Measurements from ENCODE around the gene ALDOB.

ALDOB gene

DNA sequence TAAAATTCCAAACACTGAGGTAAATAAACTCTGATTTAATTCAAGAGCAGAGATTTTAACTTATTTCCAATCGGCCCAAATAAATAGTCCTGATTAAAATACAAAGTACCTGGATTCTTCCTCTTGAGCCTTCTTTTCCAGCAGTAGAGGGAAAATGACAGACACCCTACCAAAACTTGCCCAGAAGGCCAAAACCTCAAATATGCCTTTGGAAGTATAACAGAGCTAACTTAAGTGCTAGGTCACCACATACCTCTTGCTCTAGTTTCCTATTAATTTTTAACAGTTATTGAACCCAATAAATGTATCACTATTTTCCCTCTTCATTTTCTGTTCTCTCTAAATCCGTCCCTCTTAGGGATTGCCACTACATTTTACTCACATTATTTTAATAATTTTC, 52.2 kb downstream of the ALDOB start:
- DNase-seq (ENCODE audit: low read depth) = no peak

DNA sequence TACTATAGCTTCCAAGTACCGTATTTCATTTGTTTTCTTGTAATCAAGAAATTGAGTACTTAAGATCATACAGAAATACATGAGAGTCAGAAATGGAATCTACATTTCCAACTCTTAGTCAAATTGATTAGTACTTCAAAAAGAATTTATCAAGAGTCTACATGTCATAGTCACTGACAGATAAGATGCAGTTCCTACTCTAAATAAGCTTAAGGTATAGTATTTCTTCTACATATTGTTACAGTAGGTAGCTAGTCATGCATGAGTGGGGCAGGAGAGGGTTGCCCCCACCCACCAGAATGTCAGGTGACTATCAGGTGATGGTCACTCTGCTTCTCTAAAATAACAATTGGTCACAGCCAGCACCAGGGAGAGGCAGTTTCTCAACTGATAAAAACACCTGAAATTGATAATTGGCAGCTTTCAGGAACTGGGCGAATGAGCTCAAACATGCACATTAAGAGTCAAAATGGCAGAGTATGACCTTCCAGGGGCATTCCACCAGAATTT, 53.7 kb downstream of the ALDOB start:
- no peak for DNase-seq (ENCODE audit: low read depth)

DNA sequence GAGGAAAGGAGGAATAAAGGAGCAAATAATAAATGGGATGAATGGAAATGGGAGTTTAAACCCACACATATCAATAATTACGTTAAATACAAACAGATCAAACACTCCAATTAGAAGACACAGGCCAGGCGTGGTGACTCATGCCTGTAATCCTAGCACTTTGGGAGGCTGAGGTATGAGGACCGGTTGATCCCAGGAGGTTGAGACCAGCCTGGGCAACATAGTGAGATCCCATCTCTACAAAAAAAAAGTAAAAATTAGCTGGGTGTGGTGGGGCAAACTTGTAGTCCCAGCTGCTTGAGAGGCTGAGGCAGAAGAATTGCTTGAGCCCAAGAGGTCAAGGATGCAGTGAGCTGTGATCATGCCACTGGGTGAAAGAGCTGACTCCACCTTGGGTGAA, 54.5 kb downstream of the ALDOB start:
- DNase-seq (ENCODE audit: low read depth) = no peak

DNA sequence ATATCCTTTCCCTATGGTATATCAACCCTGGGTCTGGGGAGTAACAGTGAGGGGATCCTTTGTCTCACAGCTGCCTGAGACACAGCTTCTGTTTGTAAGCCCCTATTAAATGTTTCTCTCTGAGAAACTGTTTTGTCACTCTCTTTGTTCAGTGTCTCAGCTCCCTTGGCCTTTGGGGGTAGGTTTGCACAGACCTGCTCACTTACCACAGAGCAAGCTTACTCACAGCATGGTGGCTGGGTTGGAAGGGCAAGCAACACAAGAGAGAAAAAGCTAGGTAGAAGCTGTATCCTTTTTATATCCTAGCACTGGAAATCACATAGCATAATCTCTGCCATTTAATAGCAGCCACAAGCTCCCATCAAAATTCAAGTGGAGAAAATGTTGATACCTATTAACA, 55.3 kb downstream of the ALDOB start:
- no peak for DNase-seq (ENCODE audit: low read depth)

DNA sequence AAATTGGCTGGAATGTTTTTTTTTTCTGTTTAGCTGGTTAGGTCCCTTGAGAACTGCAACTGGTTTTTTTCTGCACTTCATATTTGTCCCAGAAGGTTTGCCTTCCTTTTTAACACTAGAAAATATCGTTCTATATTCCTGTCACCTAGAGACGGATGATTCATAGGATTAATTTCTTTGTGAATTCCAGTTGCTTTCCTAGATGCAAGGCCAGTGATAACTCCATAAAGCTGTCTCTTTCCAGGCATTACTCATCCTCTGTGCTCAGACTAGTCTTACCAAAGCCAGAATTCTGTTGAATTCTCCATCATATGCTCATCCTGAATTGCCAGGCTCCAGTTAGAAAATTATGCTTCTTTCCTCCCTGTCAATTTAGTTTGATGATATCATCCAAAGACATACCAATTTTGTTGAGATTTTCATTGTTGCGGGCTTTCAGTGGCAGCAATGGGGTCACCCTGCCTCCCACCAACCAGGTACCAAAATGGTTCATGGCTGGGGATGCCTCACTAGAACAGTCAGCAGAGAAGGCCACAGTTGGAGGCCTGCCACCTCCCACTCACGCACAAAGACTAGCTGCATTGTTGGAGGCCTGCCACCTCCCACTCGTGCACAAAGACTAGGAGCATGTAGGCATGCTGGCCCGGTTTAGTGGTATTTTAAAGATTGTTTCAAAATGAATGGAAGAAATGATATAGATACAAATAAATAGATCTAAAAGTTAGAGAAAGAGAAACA, 59.3 kb downstream of the ALDOB start:
- DNase-seq (ENCODE audit: low read depth) = no peak

DNA sequence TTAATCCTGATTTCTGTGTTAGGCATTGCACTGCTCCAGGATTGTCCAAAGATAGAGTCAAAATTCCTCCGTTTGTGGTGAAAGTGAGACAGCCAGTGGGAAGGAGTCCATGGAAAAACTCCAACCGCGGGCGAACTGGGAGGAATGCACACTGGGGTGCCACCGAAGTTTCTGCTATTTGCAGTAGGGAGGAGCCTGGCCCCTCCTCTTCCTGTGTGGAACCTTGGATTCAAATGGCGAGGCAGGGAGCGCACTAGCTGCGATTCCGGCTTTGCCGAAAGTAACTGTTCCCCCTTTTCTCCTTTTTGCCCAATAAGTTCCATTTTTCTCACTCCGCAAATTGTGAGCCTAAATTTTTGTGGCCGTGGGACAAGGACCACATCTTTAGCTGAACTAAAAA, 60.0 kb downstream of the ALDOB start:
- no peak for DNase-seq (ENCODE audit: low read depth)

DNA sequence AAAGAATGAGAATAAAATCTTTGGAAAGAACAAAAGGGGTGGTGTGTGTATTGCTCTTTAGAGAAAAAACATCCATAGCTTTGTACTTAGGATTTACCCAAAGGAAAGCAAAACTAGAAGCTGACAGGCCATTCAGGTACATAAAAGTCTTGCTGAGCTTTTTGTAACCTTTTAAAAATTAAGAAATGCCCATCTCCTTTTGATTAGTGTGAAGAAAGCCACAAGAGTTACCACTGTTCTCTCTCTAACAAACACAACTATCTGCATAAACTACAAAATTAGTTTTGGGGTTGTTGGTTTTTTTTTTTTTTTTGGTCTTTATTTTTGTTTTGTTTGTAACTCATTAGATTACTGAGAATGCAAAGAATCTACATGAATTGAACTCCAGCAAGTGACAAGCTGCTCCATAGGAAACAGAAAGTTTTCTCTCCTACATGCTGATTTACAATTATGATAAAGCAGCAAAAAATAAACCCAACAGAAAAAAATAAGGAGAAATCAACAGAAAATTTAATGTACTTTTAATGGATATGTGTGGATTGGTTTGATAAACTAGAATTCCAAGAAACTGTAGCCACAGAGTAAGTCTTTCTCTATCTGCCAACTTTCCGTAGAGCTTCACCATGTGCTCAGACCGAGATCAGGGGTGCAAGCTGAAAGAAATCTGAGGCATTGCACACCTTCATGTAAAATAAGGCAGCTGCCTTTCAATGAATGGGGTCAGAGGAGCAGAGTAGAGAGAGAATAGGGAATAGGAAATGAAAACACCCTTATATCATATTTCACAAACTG, 63.1 kb downstream of the ALDOB start:
- no peak for DNase-seq (ENCODE audit: low read depth)

DNA sequence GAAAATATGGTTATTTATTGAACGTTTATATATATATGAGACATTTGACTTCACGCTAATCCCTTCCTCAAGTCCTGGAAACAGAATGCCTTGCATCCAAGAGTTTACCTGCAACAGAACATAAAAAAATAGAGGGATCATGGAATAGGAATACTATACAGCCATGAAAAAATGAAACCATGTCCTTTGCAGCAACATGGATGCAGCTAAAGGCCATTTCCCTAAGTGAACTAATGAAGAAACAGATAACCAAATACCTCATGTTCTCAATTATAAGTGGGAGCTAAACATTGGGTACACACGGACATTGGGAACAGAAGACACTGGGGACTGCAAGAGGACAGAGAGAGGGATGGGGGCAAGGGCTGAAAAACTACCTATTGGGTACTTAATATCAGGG, 63.8 kb downstream of the ALDOB start:
- DNase-seq (ENCODE audit: low read depth) = no peak
